HUES48 (cell line): ENCODE measurements around the gene FCHSD2.

Source experiments
- H3K27ac ChIP-seq: one replicate; pipeline ENCODE4 v1.7.0; 2013; ENCODE audit warnings: low read depth, low read length, inconsistent platforms
- H3K27me3 ChIP-seq: 2 replicates; pipeline ENCODE4 v1.6.1; 2013; ENCODE audit warnings: mild to moderate bottlenecking, low read length; ENCODE audit not compliant: control insufficient read depth, insufficient read depth
- H3K36me3 ChIP-seq: 2 replicates; pipeline ENCODE4 v1.6.1; 2013; ENCODE audit warnings: low read length; ENCODE audit not compliant: control insufficient read depth, insufficient read depth
- H3K4me1 ChIP-seq: 2 replicates; pipeline ENCODE4 v1.6.1; 2013; ENCODE audit warnings: mild to moderate bottlenecking, low read length; ENCODE audit not compliant: control insufficient read depth, insufficient read depth
- H3K4me3 ChIP-seq: 2 replicates; pipeline ENCODE4 v1.5.1; 2013; ENCODE audit warnings: mild to moderate bottlenecking, low read depth, low read length
- H3K9ac ChIP-seq: 2 replicates; pipeline ENCODE4 v1.6.1; 2013; ENCODE audit warnings: mild to moderate bottlenecking, low read depth, low read length, moderate library complexity
- H3K9me3 ChIP-seq: 2 replicates; pipeline ENCODE4 v1.6.1; 2013; ENCODE audit warnings: low read length; ENCODE audit not compliant: control insufficient read depth, insufficient read depth

FCHSD2 gene

GRCh38 chr11:73003088-73003487 is 139.0 kb downstream of the FCHSD2 start:
- Histone ChIP-seq H3K4me1 (0 out of 2 replicates have a peak, but pooled peaks cover 3% of the 10 kb centered on the region), H3K27me3 (no peaks in the 10 kb centered on the region), H3K36me3 (no peaks in the 10 kb centered on the region), H3K4me3 (no peak overlapping the region), H3K27ac (no peak overlapping the region), H3K9me3 (no peaks in the 10 kb centered on the region), H3K9ac (no peak overlapping the region)

- H3K9ac ChIP-seq = no peak overlapping the region
- H3K4me1 ChIP-seq = 0 out of 2 replicates have a peak, but pooled peaks cover 3% of the 10 kb centered on the region
- no peak overlapping the region for H3K27ac ChIP-seq
- H3K36me3 ChIP-seq = no peaks in the 10 kb centered on the region
- no peaks in the 10 kb centered on the region for H3K27me3 ChIP-seq
- no peaks in the 10 kb centered on the region for H3K9me3 ChIP-seq
- no peak overlapping the region for H3K4me3 ChIP-seq
Measured at GRCh38 chr11:73002214-73002613, 139.9 kb downstream of the FCHSD2 start.

- Histone ChIP-seq H3K4me1 (0 out of 2 replicates have a peak, but pooled peaks cover 3% of the 10 kb centered on the region), H3K27me3 (no peaks in the 10 kb centered on the region), H3K9me3 (no peaks in the 10 kb centered on the region), H3K9ac (no peak overlapping the region), H3K27ac (no peak overlapping the region), H3K4me3 (no peak overlapping the region), H3K36me3 (no peaks in the 10 kb centered on the region)
Measured at GRCh38 chr11:73001615-73002014, 140.5 kb downstream of the FCHSD2 start.

GRCh38 chr11:72998676-72999075 is 143.4 kb downstream of the FCHSD2 start:
- H3K4me3 ChIP-seq = no peak overlapping the region
- no peaks in the 10 kb centered on the region for H3K9me3 ChIP-seq
- no peak overlapping the region for H3K9ac ChIP-seq
- no peak overlapping the region for H3K27ac ChIP-seq
- no peaks in the 10 kb centered on the region for H3K36me3 ChIP-seq
- H3K27me3 ChIP-seq = no peaks in the 10 kb centered on the region
- 0 out of 2 replicates have a peak, but pooled peaks cover 3% of the 10 kb centered on the region for H3K4me1 ChIP-seq

GRCh38 chr11:72996959-72997358 is 145.2 kb downstream of the FCHSD2 start:
- no peaks in the 10 kb centered on the region for H3K9me3 ChIP-seq
- no peaks in the 10 kb centered on the region for H3K27me3 ChIP-seq
- H3K36me3 ChIP-seq = no peaks in the 10 kb centered on the region
- no peaks in the 10 kb centered on the region for H3K4me1 ChIP-seq
- H3K27ac ChIP-seq = no peak overlapping the region
- H3K9ac ChIP-seq = no peak overlapping the region
- no peak overlapping the region for H3K4me3 ChIP-seq

- H3K27me3 ChIP-seq = no peaks in the 10 kb centered on the region
- H3K4me3 ChIP-seq = no peak overlapping the region
- H3K36me3 ChIP-seq = no peaks in the 10 kb centered on the region
- no peak overlapping the region for H3K27ac ChIP-seq
- peaks cover 6% of the 10 kb centered on the region for H3K4me1 ChIP-seq
- no peaks in the 10 kb centered on the region for H3K9me3 ChIP-seq
- H3K9ac ChIP-seq = no peak overlapping the region
Measured at GRCh38 chr11:72989727-72990126, 152.4 kb downstream of the FCHSD2 start.

GRCh38 chr11:72988821-72989220 is 153.3 kb downstream of the FCHSD2 start:
- Histone ChIP-seq H3K36me3 (no peaks in the 10 kb centered on the region), H3K27ac (no peak overlapping the region), H3K27me3 (no peaks in the 10 kb centered on the region), H3K9ac (no peak overlapping the region), H3K4me3 (no peak overlapping the region), H3K4me1 (peaks cover 8% of the 10 kb centered on the region), H3K9me3 (no peaks in the 10 kb centered on the region)

- no peak overlapping the region for H3K9ac ChIP-seq
- peaks cover 8% of the 10 kb centered on the region for H3K4me1 ChIP-seq
- H3K36me3 ChIP-seq = no peaks in the 10 kb centered on the region
- H3K4me3 ChIP-seq = no peak overlapping the region
- no peaks in the 10 kb centered on the region for H3K27me3 ChIP-seq
- H3K9me3 ChIP-seq = no peaks in the 10 kb centered on the region
- H3K27ac ChIP-seq = peak overlapping the region; percentile 18
Measured at GRCh38 chr11:72985645-72986044, 156.5 kb downstream of the FCHSD2 start.

GRCh38 chr11:72984453-72985077 is 157.6 kb downstream of the FCHSD2 start:
- Histone ChIP-seq H3K4me1 (peaks cover 8% of the 10 kb centered on the region), H3K27ac (no peak overlapping the region), H3K9me3 (no peaks in the 10 kb centered on the region), H3K4me3 (no peak overlapping the region), H3K27me3 (no peaks in the 10 kb centered on the region), H3K36me3 (no peaks in the 10 kb centered on the region), H3K9ac (no peak overlapping the region)

GRCh38 chr11:72983560-72983959 is 158.6 kb downstream of the FCHSD2 start:
- Histone ChIP-seq H3K36me3 (no peaks in the 10 kb centered on the region), H3K9ac (no peak overlapping the region), H3K4me1 (peaks cover 8% of the 10 kb centered on the region), H3K27ac (no peak overlapping the region), H3K27me3 (no peaks in the 10 kb centered on the region), H3K9me3 (no peaks in the 10 kb centered on the region), H3K4me3 (no peak overlapping the region)

GRCh38 chr11:72981971-72982685 is 160.0 kb downstream of the FCHSD2 start:
- Histone ChIP-seq H3K9ac (no peak overlapping the region), H3K27me3 (no peaks in the 10 kb centered on the region), H3K36me3 (no peaks in the 10 kb centered on the region), H3K4me1 (peaks cover 8% of the 10 kb centered on the region), H3K4me3 (no peak overlapping the region), H3K27ac (no peak overlapping the region), H3K9me3 (no peaks in the 10 kb centered on the region)
